ENCODE results near the gene CCDC187.

The CCDC187 gene

DNA sequence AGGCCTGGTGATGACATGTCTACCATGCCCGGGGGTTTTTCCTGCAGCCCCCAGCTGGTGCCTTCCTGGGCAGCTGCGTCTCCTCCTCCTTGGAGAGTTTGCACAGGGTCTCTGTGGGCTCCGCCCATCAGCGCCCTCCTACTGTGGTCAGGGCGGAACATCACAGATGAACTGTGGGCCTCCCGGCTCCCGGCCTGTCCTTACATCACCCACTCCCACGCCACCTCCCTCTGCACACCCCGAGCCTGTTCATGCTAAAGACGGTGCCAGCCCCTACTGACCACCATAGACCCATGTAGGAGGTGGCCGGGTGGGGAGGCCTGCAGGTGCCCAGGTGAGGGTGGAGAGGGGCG, 36.0 kb upstream of the CCDC187 start:
- no peak for DNase-seq (ENCODE audit: low read depth in 2 of 3, low spot score in 2 of 3)

DNA sequence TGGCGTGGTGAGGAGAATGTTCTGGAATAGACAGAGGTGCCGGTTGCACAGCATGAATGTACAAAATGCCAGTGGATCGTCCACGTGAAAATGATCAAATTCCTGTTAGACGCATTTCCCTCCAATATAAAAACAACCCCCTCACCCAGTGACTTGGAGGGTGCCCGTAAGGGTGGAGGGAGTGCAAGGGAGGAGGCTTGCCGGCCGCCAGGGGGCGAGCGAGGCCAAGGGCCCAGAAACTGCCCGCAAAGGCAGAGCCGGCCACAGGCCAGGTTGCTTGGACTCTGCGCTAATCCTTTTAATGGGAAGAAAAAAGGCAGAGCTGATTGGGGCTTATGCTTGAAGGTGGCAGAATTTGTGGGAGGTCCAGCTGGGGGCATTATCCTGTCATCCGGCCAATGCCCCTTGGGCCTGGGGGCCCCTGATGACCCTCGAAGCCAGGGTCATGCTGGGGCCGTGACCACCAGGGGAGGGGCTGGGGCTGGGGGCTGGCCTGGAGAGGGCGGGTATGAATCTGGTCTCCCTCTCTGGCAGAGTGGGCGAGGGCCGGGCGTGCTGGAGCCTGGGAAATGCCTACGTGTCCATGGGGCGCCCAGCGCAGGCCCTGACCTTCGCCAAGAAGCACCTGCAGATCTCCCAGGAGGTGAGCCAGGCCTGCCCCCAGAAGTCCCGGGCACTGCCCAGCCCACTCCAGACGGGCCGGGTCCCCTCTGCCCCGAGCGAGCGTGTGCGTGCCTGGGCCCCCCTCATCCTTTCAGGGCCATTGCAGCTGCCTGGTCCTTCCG, 35.5 kb upstream of the CCDC187 start:
- DNase-seq (ENCODE audit: low read depth in 2 of 3, low spot score in 2 of 3), result no peak

DNA sequence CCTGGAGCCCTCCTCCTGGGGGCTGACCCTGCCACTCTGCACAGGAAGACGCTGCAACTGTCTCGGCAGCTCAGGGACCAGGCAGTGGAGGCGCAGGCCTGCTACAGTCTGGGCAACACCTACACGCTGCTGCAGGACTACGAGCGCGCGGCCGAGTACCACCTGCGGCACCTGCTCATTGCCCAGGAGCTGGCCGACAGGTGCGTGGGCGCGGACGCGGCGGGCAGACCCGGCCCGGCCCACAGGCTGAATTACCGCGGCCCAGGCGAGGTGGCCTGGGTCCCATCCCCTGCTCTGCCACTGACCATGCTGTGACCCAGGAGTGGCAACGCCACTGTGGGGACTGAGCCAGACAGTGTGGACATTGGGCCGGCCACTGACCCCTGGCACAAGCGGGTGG, 34.6 kb upstream of the CCDC187 start:
- no peak for DNase-seq (ENCODE audit: low read depth in 2 of 3, low spot score in 2 of 3)

DNA sequence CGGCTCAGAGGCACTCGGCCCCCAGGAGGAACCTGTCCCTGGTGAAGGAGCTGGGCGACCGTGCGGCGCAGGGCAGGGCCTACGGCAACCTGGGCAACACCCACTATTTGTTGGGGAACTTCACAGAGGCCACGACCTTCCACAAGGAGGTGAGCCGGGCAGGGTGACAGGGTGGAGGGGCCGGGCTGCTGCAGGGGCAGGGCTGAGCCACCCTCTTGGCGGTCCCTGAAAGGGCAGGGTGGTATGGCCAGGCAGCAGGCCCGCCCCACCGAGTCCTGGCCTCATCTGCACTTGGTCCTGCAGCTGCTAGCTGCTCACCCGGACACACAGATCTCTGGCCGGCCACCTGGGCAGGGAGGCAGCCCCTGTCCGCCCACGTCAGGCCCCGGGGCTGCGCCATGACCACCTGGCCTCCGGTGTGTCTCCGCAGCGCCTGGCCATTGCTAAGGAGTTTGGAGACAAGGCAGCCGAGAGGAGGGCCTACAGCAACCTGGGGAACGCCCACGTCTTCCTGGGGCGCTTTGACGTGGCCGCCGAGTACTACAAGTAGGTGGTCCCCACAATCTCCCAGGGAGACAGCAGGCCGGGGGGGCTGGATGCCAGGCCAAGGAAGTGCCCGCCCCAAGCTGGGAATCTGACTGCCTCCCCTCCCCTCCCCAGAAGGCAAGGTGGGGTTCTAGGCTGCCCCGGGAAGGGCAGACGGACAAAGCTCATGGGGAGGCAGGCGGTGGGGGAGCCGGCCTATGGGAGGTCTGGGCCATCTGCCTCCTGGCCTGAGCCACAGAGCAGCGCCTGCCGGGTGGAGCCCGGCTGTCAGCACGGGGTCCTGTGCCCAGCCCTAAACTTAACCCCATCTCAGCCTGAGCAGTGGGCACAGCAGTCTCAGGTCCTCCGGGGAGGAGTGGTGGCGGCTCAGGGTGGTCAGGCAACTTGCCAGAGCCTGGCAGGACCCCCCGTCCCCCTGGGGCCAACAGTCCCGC, 33.8 kb upstream of the CCDC187 start:
- DNase-seq (ENCODE audit: low read depth in 2 of 3, low spot score in 2 of 3), result no peak

DNA sequence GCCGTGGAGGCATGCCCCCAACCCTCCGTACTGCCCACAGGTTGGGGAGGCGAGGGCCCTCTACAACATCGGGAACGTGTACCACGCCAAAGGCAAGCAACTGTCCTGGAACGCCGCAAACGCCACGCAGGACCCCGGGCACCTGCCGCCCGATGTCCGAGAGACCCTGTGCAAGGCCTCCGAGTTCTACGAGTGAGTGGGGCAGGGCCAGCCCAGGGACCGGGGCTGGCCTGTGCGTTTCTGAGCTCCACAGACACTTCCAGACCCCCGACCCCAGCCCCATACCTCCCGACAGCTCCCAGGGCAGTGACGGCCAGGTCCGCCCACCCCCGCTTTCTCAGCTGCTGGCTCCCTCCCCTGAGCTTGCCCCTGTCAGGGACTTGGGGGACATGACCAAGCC, 33.0 kb upstream of the CCDC187 start:
- no peak for DNase-seq (ENCODE audit: low read depth in 2 of 3, low spot score in 2 of 3)

DNA sequence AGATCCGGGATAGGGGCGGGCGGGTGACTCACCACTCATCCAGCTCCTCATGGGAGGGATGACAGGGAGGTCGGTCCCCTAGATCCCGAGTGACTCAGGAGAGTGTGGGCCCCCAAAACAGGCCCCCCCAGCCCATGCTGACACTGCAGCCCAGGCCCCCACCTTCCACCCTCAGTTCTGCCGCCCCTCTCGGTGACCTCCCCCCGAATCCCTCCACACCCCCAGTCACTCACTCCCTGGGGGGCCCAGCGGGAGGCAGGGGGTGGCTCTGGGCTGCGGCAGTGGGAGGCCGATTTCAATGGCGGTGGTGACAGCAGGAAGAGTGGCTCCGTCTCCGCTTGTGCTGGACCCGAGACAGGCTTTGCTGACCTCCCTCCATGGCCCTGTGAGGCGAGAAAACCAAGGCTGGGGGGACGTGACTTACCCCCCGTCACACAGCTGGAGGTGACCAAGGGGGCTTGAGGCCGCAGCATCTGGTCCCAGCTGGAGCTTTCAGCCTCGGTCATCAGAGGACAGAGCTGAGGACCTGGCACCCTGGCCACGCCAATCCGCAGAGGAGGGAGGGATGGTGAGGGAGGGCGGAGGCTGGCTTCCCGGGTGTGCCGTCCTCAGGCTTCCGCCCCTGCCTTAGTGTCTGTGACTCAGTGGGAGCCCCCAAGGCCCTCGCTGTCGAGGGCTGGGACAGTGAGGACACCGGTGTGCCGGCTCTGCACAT, 32.4 kb upstream of the CCDC187 start:
- no peak for DNase-seq (ENCODE audit: low read depth in 2 of 3, low spot score in 2 of 3)

DNA sequence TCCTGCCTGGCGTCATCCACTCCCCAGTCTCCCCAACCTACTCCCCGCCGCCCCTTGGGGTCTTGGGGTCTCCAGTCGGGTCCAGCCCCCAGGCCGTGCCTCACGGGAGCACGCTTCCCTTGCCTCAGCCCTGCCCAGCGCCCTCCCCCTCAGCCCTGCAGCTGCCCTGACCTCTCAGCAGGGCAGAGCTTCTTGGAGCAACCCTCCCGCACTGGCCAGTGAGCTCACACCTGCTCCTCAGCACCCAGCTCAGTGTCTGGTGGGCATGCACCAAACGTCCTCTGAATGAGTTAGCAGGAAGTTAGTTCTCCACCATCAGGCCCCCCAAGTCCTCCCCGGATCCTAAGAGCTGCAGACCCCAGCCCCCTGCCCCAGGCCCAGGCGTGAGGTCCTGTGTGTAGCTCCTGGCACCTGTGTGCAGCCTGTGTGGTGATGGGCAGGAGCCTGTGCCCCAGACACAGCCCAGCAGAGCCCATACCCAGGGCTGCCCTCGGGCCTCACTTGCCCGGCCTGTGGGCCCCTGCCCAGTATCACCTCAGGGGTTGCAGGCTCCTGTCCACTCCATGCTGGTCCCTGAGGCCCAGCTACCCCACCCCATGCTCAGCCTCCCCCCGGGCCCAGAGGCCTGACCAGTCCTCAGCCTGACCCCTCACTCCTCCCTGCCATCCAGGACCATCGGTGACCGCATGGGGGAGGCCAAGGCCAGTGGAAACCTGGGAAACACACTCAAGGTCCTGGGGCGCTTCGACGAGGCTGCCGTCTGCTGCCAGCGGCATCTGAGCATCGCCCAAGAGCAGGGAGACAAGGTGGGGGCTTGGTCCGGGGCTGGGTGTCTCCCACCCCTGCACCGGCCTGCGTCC, 31.6 kb upstream of the CCDC187 start:
- DNase-seq (ENCODE audit: low read depth in 2 of 3, low spot score in 2 of 3), result no peak

DNA sequence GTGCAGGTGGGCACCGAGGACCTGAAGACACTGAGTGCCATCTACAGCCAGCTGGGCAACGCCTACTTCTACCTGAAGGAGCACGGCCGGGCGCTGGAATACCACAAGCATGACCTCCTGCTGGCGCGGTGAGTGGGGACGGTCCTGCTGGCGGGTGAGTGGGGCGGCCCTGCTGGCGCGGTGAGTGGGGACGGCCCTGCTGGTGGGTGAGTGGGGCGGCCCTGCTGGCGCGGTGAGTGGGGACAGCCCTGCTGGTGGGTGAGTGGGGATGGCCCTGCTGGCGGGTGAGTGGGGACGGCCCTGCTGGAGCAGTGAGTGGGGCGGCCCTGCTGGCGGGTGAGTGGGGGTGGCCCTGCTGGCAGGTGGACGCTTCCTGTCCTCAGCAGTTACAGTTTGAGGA, 30.6 kb upstream of the CCDC187 start:
- no peak for DNase-seq (ENCODE audit: low read depth in 2 of 3, low spot score in 2 of 3)

DNA sequence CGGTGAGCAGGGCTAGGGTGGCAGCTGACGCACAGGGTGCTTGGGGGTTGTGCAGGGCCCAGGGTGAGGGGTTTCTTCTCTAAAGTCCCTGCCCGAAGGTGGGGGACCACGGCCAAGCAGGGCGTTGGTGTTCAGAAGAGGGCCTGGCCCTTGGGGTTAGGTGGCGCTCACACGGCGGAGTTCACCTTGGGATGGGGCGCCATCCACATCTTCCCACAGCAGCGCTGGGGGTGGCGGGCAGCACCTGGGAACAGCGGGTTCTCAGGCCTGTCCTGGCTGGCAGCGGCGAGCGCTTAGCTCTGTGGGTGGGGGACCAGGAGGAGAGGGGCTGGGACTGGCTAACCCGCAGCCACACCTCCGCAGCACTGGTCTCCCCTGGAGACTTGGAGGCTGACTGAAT, 29.6 kb upstream of the CCDC187 start:
- DNase-seq (ENCODE audit: low read depth in 2 of 3, low spot score in 2 of 3), result no peak

DNA sequence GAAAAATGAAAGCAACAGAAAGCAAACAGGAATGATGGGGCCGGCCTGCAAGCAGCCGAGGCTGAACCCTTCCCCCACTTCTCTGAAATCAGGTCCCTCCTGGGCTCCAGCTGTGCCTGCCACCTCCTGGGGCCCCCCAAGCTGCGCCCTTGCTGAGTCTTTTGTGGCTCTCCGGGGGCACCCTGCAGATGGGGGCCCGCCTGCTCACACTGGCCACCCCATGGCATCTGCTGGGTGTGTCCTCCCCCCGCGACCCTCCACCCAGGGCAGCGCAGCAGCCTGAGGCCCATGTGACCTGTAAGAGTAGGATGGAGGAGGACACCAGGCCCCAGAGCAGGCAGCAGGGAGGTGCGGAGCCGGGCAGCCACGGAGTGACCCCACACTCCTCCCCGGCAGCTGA, 29.2 kb upstream of the CCDC187 start:
- DNase-seq (ENCODE audit: low read depth in 2 of 3, low spot score in 2 of 3), result no peak

DNA sequence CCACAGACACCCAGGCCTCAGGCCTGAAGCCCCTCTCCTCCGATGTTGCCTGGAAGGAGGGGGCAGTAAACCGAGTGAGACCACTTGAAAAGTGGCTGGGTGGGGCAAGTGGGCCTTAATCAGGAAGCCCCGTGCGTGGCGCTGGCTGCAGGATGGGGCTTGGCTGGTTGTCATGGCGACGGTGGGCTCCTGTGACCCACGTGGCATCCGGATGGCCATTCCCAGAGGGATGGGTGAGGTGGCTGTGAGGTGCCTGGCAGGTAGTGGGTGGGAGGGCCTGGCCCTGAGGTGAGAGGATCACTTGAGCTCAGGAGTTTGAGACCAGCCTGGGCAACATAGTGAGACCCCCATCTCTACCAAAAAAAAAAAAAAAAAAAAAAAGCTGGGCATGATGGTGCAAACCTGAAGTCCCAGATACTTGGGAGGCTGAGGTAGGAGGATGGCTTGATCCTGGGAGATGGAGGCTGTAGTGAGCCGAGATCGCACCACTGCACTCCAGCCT, 28.6 kb upstream of the CCDC187 start:
- DNase-seq (ENCODE audit: low read depth in 2 of 3, low spot score in 2 of 3), result no peak

DNA sequence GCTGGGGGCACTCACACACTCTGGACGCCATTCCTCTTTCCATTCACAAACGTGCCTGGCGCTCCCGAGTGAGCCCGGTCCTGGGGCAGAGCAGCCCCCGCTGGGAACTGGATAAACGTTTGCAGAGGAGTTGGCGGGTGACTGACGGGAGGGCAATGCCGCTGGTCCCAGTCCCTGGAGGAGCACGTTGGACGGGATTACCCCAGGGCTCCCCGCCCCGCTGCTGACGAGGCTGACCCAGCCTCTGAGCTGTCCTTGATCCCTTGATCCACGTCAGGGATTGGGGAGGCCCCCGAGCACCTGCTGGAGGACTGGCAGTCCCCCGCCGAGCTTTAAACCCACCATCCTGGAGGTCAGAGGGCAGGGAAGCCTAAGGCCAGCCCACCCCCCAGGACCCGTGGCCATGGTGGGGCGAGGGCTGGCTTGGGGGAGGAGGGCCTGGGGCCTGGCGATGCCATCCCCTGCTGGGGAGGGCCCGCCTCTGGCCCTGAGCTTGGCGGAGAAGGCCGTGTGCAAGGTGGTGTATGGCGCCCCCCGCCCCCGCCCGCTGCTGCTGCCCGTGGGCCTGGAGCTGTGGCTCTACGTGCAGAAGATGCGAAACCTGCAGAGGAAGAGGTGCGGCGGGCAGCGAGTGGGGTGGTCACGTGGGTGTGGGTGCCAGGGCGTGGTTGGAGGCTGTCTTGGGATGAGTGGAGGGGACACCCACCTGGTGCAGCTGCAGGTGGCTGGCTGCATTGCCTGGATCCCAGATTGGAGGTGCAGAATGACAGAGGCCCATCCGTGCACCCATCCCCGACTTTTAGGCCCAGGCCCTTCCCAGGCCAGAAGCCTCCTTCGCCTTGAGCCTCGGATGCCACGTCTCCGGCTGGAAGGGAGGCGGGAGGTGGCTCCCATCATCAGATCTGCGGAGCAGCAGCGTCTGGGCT, 27.9 kb upstream of the CCDC187 start:
- no peak for DNase-seq (ENCODE audit: low read depth in 2 of 3, low spot score in 2 of 3)

DNA sequence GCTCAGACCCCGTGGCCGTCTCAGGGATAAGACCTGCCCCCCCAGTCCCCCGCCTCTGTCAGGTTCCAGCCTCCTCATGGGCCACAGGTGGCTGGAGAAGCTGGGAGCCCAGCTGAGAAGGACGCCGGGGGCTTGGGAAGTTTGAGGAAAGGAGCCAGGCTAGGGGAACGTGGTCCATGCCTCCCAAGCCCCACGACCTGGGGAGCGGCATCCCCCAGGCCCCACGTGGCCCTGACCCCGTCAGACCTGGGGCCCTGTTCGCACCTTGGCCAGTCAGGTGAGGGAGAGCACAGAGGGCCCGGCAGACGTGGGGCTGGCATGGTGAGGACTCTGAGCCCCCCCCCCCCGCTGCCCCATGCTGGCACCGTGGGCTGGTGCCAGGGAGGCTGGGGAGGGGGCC, 27.1 kb upstream of the CCDC187 start:
- no peak for DNase-seq (ENCODE audit: low read depth in 2 of 3, low spot score in 2 of 3)

DNA sequence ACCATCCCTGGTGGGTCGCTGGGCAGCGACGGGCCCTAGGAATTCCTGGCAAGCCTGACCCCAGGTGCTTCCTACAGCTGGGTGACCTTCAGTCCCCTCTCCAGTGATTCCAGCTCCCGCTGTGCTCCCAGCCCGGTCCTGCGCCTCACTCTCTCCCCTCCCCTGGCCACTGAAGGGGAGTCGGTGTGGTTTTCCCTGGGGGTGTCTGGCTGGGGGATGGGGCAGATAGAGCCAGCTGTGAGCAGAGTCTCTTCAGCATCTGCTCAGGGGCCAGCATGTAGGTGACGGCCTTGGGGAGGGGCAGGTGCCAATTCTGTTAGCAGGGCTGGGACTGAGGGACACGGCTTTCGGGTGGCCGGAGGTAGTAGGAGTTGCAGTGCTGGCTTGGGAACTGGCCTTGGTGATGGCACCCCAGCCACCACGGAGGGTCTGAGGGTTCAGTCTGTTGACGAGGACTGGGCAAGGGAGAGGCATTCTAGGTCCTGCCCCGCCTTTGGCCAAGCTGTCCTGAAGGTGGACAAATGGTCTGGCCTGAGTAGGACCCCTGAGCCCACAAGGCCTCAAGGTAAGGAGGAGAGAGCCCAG, 26.6 kb upstream of the CCDC187 start:
- no peak for DNase-seq (ENCODE audit: low read depth in 2 of 3, low spot score in 2 of 3)

DNA sequence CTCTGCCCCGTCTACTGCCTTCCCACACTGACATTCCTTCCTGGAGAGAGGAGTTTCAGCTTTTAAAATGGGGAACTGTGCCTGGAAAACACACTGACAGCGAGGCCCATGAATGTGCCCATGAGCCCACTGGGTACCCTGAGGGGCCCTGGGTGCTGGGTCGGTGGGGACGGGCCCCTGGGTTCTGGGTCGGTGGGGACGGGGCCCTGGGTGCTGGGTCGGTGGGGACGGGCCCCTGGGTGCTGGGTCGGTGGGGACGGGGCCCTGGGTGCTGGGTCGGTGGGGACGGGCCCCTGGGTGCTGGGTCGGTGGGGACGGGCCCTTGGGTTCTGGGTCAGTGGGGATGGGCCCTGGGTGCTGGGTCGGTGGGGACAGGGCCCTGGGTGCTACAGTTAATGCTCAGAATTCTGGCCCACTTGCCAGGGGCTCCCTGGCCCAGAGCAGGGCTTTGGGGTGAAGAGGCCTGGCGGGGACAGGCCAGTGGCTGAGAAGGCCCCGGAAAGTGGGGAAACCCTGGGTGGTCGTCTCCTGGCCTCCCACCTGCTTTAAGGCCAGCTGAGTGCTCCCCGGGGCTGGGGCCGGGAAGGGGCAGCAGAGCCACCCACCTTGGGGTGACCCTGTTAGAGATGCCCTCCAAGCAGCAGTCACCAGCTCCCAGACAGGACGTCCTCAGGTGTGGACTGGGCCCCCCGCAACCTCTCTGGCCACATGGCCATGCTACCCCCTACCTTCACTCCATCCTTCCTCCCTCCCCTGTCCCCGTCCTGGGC, 25.9 kb upstream of the CCDC187 start:
- no peak for DNase-seq (ENCODE audit: low read depth in 2 of 3, low spot score in 2 of 3)

DNA sequence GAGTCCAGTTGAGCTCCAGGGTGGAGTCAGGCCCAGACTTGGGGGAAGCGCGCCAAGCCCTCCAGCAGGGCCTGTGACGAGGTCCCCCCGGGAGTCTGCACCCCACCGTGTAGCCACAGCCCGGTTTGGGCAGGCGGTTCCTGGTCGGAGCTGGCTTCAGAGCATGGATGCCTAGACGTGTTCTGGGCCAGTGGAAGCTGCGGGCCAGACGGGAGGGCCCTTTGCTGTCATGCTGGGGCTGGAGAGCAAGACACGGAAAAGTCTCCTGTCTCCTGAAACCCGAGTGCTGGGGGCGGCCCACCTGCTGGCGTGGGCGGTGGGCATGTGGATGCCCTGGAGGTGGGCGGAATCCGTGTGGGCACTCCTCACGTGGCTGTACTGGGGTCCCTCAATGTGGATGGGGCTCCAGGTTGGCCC, 25.3 kb upstream of the CCDC187 start:
- DNase-seq (ENCODE audit: low read depth in 2 of 3, low spot score in 2 of 3), result no peak

DNA sequence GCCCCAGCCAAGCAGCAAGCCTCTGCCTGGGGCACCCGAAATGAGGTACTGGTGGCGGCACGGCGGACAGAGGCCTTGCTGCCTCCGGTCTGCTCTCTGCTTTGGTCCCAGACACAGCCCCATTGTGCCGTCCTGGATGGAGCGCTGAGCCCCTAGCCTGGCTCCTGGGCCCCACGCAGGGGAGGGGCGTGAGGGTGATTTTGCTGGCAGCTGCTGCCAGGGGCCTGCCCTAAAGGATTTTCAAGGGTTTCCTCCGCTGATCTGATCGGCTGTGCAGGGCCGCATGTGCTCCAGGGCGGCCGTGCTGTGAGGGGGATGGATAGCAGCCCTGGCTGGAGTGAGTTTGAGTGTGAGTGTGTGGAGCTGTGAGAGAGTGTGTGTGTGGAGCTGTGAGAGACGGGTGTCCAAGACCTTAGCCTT, 24.7 kb upstream of the CCDC187 start:
- DNase-seq (ENCODE audit: low read depth in 2 of 3, low spot score in 2 of 3), result no peak

DNA sequence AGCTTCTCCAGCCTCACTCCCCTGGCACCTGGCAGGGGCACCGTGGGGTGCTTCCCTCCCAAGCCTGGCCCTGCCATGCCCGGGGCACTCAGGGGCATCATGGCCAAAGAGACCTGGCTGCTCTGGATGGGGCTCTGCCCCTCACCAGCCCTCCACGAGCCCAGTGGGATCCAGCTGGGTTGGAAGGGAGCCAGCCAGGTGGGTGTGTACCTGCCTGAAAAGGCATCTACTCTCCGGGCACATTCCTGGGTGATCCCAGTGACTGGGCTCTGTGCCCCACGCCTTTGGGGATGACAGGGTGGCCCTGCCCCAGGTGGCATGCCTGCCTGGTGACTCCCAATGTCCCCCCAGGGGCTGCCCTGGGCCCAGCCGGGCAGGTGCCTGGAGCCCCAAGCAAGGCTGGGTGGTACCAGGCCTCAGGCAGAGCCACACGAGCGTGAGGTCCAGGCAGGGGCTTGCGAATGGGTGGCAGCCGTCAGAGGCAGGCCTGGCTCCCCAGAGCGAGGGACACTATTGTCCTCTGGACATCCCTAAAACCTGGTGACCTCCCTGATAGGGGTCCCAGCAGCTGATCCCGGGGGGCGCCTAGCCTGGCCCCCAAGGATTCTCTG, 24.2 kb upstream of the CCDC187 start:
- no peak for DNase-seq (ENCODE audit: low read depth in 2 of 3, low spot score in 2 of 3)
